Lung (tissue), 16 donors: ENCODE data around the gene TXNRD2. TPM values are rescaled to one million over a fixed set of nuclear protein-coding genes. Genes with fewer than 3 reads are reported as not detected.

Experiments
- ATAC-seq: fragments of 200-7000 bp; cut with Tn5 transposase; one replicate; pipeline ENCODE4 v1.9.1; 2020; ENCODE audit warnings: moderate number of reproducible peaks; ENCODE audit not compliant: insufficient read depth, low FRiP score
- DNase-seq, 3 donors: peaks; one replicate each; pipeline ENCODE4 v3.0.0-alpha.2; 2013 to 2017
- H3K27ac ChIP-seq, 2 donors: one replicate each; pipeline ENCODE4 v1.5.1; 2013; ENCODE audit warnings: mild to moderate bottlenecking in 2 of 2, moderate library complexity in 2 of 2, control low read depth in 1 of 2, inconsistent platforms in 1 of 2, low read depth in 1 of 2, low read length in 1 of 2
- H3K27me3 ChIP-seq, 3 donors: one replicate each; pipeline ENCODE4 v1.5.1; 2013; ENCODE audit warnings: low read length in 2 of 3; ENCODE audit not compliant: control insufficient read depth in 3 of 3, insufficient read depth in 3 of 3
- H3K36me3 ChIP-seq, 4 donors: one replicate each; pipeline ENCODE4 v1.5.1; 2013; ENCODE audit warnings: low read length in 4 of 4, mild to moderate bottlenecking in 1 of 4, moderate library complexity in 1 of 4; ENCODE audit not compliant: control insufficient read depth in 4 of 4, insufficient read depth in 4 of 4
- H3K4me1 ChIP-seq, 5 donors: one replicate each; pipeline ENCODE4 v1.5.1; 2013; ENCODE audit warnings: low read length in 5 of 5, mild to moderate bottlenecking in 2 of 5, moderate library complexity in 1 of 5; ENCODE audit not compliant: control insufficient read depth in 5 of 5, insufficient read depth in 5 of 5
- H3K4me3 ChIP-seq: one replicate; pipeline ENCODE4 v1.5.1; 2013; ENCODE audit warnings: mild to moderate bottlenecking, control low read depth, moderate library complexity
- H3K9ac ChIP-seq, 2 donors: one replicate each; pipeline ENCODE4 v1.5.1; 2013; ENCODE audit warnings: low read length in 2 of 2, control low read depth in 1 of 2; ENCODE audit not compliant: insufficient read depth in 1 of 2
- H3K9me3 ChIP-seq, 4 donors: one replicate each; pipeline ENCODE4 v1.5.1; 2013; ENCODE audit warnings: low read length in 3 of 4, mild to moderate bottlenecking in 1 of 4, moderate library complexity in 1 of 4; ENCODE audit not compliant: control insufficient read depth in 4 of 4, insufficient read depth in 3 of 4
- CTCF ChIP-seq: IDR thresholded peaks from 2 replicates; pipeline ENCODE4 v1.5.1; 2012; ENCODE audit warnings: mild to moderate bottlenecking; ENCODE audit errors: control extremely low read depth, extremely low read depth
- WGBS, 2 donors: extraction: QIAGEN DNeasy Blood & Tissue Kit; methylation state at CpG; one replicate each; pipeline ENCODE4 v1.1.7; 2013; 5-methylcytosine and 5-hydroxymethylcytosine counted together
- long read RNA-seq, 5 donors: transcript quantifications; one replicate each; lab custom pipeline, GENCODE V29; 2026
- polyA plus RNA-seq, 2 donors: library from polyadenylated mRNA; stranded (reverse); fragments of 200-250 nt; gene quantifications; one replicate each; pipeline ENCODE4 v1.2.1, GENCODE V29; 2013
- total RNA-seq, 2 donors: library from RNA; depleted of rRNA in 1 of 2; stranded (reverse); fragments of >200 nt in 1 of 2; gene quantifications; one replicate each; pipeline ENCODE4 v1.2.1, GENCODE V29; 2014 to 2021
- donor health status: control.
- donor health status: control.
- donor health status: Bipolar disorder and iron deficiency.
- donor health status: healthy.
- donor health status: DM: yes; HTN: yes; CAD: no.

TXNRD2 gene
- 10 to 100 TPM; 20.3 to 41.1 TPM for total RNA-seq
- 10 to 100 TPM; 23.3 to 59.2 TPM for polyA plus RNA-seq
- long read RNA-seq, donor 1, partial matches to known transcripts: 155 of 208 reads
- long read RNA-seq, donor 1, other reads (novel, unspliced or antisense): 49 of 208 reads
- long read RNA-seq, donor 2, partial matches to known transcripts: 74 of 86 reads
- long read RNA-seq, donor 2, other reads (novel, unspliced or antisense): 12 of 86 reads
- long read RNA-seq, donor 3, partial matches to known transcripts: 0 of 2 reads
- long read RNA-seq, donor 3, other reads (novel, unspliced or antisense): 0 of 2 reads
- long read RNA-seq, donor 4, partial matches to known transcripts: 0 of 1 reads
- long read RNA-seq, donor 4, other reads (novel, unspliced or antisense): 0 of 1 reads
- long read RNA-seq, donor 5, partial matches to known transcripts: 0 of 4 reads
- long read RNA-seq, donor 5, other reads (novel, unspliced or antisense): 0 of 4 reads

- no peak for TF ChIP-seq CTCF
- no peaks in the 10 kb centered on the region for H3K27me3 ChIP-seq
These were observed at the start of gene TXNRD2, which contains the start of gene COMT for GRCh38 chr22:19941365-19942082. TXNRD2 (minus strand) TSS chr22:19941818; CDS start chr22:19941803, 15 bp downstream. COMT (plus strand) TSS chr22:19941772; CDS start chr22:19962527, 20,755 bp downstream.

GRCh38 chr22:19991395-19991644 lies 49.7 kb upstream of the TXNRD2 start:
- Histone ChIP-seq H3K4me3 (no peak overlapping the region), H3K9me3 (no peaks in the 10 kb centered on the region), H3K27me3 (no peaks in the 10 kb centered on the region), H3K9ac (no peak overlapping the region), H3K27ac (no peak overlapping the region), H3K36me3 (no peaks in the 10 kb centered on the region), H3K4me1 (peaks cover 0 to 23% (median 14%) of the 10 kb centered on the region in 5 donors)
- no peak for TF ChIP-seq CTCF
- ATAC-seq: no peak
- DNase-seq: no peak

More at GRCh38 chr22:19941365-19942082, at the start of gene TXNRD2, which contains the start of gene COMT:
- Histone ChIP-seq H3K27ac (peak within 1 kb of the TSS; percentile 89 to 91), H3K4me1 (peaks cover 7 to 26% (median 9%) of the 10 kb centered on the region in 5 donors), H3K9me3 (peaks cover 0 to 2% (median 0%) of the 10 kb centered on the region in 4 donors), H3K9ac (peak within 1 kb of the TSS; percentile 88 to 95), H3K4me3 (peak within 1 kb of the TSS; percentile 72), H3K36me3 (no peaks in the 10 kb centered on the region)
- ATAC-seq (peak; percentile 90), DNase-seq (peak; percentile 74 to 77 (median 75))
- 0 to 1% methylated on average over 52 to 63 of the region's 63 CpGs for WGBS, 2 donors

- Histone ChIP-seq H3K27ac (no peak overlapping the region), H3K9me3 (no peaks in the 10 kb centered on the region), H3K4me3 (no peak overlapping the region), H3K36me3 (no peaks in the 10 kb centered on the region), H3K27me3 (no peaks in the 10 kb centered on the region), H3K9ac (no peak overlapping the region), H3K4me1 (peaks cover 4 to 23% (median 18%) of the 10 kb centered on the region in 5 donors)
- ATAC-seq: no peak
- no peak for TF ChIP-seq CTCF
- no peak for DNase-seq
- WGBS, 2 donors: 96 to 97% methylated on average over 20 of the region's 20 CpGs
These were observed 49.2 kb upstream of the TXNRD2 start for GRCh38 chr22:19990609-19991394.
